ENCODE data around the gene GON4L. TPM values are rescaled to one million over a fixed set of nuclear protein-coding genes. Genes with fewer than 3 reads are reported as not detected.

Gene GON4L
- total and polyA plus RNA-seq, 2 experiments from 2014 or later, result 45.2 to 93.1 TPM

DNA sequence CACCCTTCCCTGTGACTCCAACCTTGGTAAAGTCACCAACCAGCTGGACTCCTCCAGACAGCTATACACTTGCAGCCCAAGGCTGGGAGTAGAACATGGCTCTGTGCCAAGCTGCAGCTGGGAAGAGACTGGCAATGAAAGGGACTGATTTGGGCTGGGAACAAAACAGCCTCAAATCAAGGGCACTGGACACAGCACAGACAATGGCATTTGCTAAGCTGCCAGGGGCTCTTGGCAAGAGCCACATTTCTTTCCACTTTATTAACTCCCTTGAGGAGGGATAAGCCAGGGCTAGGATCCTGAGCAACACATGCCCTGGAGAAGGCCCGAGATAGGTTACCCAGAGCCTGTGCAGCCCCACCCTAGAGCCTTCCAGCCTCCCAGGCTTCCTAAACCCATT, 14.4 kb upstream of the GON4L start:
- H3K4me2 ChIP-seq, result no peak overlapping the region
- 0 out of 2 replicates have a peak, but pooled peaks cover 4% of the 10 kb centered on the region for H3K9me2 ChIP-seq (ENCODE audit: insufficient read depth)
- Mint-ChIP-seq H3K9me3 (no peaks in the 10 kb centered on the region; the same call in 2 of the 3 replicates), H3K27ac (no peak overlapping the region), H3K27me3 (ENCODE audit: insufficient read depth, low read depth, poor library complexity) (peaks cover 4% of the 10 kb centered on the region), H3K36me3 (ENCODE audit: low read depth) (no peaks in the 10 kb centered on the region; the same call in 2 of the 3 replicates), H3K4me3 (no peak overlapping the region), H3K4me1 (no peaks in the 10 kb centered on the region)
- no peaks in the 10 kb centered on the region for H3F3A ChIP-seq (replicated peaks; ENCODE audit: low read depth)
- H4K20me1 ChIP-seq (replicated peaks; ENCODE audit: insufficient read depth), result no peaks in the 10 kb centered on the region; the same call in 1 of the 2 replicates
- no peak overlapping the region for H3K4me3 ChIP-seq
- H2AFZ ChIP-seq, result no peak overlapping the region
- ATAC-seq (no peak), DNase-seq (ENCODE audit: low spot score) (no peak)
- no peak overlapping the region for H3K27ac ChIP-seq (ENCODE audit: low read depth)
- H3K27me3 ChIP-seq (ENCODE audit: insufficient read depth), result no peaks in the 10 kb centered on the region
- TF ChIP-seq POLR2AphosphoS5 (IDR thresholded peaks at IDR 0.05; ENCODE audit: low read depth) (no peak), CREB1 (CRISPR knock-in tag; IDR thresholded peaks at IDR 0.05; ENCODE audit: low read depth) (no peak), EZH2phosphoT487 (IDR thresholded peaks at IDR 0.05; ENCODE audit: unreplicated experiment) (no peak), NANOG (IDR thresholded peaks at IDR 0.05; ENCODE audit: borderline replicate concordance) (no peak), ZNF114 (CRISPR knock-in tag; IDR thresholded peaks at IDR 0.05) (no peak), JUNB (IDR thresholded peaks at IDR 0.05; ENCODE audit: unreplicated experiment) (no peak), STAT1 (IDR thresholded peaks at IDR 0.05; ENCODE audit: unreplicated experiment) (no peak), ZNF331 (CRISPR knock-in tag; IDR thresholded peaks at IDR 0.05; ENCODE audit: low read depth) (no peak), EZH2 (IDR thresholded peaks at IDR 0.05; ENCODE audit: low read depth, unreplicated experiment) (no peak)
- TF ChIP-seq, protein P1, sequence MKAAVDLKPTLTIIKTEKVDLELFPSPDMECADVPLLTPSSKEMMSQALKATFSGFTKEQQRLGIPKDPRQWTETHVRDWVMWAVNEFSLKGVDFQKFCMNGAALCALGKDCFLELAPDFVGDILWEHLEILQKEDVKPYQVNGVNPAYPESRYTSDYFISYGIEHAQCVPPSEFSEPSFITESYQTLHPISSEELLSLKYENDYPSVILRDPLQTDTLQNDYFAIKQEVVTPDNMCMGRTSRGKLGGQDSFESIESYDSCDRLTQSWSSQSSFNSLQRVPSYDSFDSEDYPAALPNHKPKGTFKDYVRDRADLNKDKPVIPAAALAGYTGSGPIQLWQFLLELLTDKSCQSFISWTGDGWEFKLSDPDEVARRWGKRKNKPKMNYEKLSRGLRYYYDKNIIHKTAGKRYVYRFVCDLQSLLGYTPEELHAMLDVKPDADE (IDR thresholded peaks at IDR 0.05), result no peak
- TF ChIP-seq, protein P2, sequence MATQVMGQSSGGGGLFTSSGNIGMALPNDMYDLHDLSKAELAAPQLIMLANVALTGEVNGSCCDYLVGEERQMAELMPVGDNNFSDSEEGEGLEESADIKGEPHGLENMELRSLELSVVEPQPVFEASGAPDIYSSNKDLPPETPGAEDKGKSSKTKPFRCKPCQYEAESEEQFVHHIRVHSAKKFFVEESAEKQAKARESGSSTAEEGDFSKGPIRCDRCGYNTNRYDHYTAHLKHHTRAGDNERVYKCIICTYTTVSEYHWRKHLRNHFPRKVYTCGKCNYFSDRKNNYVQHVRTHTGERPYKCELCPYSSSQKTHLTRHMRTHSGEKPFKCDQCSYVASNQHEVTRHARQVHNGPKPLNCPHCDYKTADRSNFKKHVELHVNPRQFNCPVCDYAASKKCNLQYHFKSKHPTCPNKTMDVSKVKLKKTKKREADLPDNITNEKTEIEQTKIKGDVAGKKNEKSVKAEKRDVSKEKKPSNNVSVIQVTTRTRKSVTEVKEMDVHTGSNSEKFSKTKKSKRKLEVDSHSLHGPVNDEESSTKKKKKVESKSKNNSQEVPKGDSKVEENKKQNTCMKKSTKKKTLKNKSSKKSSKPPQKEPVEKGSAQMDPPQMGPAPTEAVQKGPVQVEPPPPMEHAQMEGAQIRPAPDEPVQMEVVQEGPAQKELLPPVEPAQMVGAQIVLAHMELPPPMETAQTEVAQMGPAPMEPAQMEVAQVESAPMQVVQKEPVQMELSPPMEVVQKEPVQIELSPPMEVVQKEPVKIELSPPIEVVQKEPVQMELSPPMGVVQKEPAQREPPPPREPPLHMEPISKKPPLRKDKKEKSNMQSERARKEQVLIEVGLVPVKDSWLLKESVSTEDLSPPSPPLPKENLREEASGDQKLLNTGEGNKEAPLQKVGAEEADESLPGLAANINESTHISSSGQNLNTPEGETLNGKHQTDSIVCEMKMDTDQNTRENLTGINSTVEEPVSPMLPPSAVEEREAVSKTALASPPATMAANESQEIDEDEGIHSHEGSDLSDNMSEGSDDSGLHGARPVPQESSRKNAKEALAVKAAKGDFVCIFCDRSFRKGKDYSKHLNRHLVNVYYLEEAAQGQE (IDR thresholded peaks at IDR 0.05; ENCODE audit: unreplicated experiment), result no peak
- TF ChIP-seq, protein P3, sequence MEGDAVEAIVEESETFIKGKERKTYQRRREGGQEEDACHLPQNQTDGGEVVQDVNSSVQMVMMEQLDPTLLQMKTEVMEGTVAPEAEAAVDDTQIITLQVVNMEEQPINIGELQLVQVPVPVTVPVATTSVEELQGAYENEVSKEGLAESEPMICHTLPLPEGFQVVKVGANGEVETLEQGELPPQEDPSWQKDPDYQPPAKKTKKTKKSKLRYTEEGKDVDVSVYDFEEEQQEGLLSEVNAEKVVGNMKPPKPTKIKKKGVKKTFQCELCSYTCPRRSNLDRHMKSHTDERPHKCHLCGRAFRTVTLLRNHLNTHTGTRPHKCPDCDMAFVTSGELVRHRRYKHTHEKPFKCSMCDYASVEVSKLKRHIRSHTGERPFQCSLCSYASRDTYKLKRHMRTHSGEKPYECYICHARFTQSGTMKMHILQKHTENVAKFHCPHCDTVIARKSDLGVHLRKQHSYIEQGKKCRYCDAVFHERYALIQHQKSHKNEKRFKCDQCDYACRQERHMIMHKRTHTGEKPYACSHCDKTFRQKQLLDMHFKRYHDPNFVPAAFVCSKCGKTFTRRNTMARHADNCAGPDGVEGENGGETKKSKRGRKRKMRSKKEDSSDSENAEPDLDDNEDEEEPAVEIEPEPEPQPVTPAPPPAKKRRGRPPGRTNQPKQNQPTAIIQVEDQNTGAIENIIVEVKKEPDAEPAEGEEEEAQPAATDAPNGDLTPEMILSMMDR (conservative IDR thresholded peaks at IDR 0.05; ENCODE audit: low read depth in 2 of 2), result no peak
- TF ChIP-seq, protein P4, sequence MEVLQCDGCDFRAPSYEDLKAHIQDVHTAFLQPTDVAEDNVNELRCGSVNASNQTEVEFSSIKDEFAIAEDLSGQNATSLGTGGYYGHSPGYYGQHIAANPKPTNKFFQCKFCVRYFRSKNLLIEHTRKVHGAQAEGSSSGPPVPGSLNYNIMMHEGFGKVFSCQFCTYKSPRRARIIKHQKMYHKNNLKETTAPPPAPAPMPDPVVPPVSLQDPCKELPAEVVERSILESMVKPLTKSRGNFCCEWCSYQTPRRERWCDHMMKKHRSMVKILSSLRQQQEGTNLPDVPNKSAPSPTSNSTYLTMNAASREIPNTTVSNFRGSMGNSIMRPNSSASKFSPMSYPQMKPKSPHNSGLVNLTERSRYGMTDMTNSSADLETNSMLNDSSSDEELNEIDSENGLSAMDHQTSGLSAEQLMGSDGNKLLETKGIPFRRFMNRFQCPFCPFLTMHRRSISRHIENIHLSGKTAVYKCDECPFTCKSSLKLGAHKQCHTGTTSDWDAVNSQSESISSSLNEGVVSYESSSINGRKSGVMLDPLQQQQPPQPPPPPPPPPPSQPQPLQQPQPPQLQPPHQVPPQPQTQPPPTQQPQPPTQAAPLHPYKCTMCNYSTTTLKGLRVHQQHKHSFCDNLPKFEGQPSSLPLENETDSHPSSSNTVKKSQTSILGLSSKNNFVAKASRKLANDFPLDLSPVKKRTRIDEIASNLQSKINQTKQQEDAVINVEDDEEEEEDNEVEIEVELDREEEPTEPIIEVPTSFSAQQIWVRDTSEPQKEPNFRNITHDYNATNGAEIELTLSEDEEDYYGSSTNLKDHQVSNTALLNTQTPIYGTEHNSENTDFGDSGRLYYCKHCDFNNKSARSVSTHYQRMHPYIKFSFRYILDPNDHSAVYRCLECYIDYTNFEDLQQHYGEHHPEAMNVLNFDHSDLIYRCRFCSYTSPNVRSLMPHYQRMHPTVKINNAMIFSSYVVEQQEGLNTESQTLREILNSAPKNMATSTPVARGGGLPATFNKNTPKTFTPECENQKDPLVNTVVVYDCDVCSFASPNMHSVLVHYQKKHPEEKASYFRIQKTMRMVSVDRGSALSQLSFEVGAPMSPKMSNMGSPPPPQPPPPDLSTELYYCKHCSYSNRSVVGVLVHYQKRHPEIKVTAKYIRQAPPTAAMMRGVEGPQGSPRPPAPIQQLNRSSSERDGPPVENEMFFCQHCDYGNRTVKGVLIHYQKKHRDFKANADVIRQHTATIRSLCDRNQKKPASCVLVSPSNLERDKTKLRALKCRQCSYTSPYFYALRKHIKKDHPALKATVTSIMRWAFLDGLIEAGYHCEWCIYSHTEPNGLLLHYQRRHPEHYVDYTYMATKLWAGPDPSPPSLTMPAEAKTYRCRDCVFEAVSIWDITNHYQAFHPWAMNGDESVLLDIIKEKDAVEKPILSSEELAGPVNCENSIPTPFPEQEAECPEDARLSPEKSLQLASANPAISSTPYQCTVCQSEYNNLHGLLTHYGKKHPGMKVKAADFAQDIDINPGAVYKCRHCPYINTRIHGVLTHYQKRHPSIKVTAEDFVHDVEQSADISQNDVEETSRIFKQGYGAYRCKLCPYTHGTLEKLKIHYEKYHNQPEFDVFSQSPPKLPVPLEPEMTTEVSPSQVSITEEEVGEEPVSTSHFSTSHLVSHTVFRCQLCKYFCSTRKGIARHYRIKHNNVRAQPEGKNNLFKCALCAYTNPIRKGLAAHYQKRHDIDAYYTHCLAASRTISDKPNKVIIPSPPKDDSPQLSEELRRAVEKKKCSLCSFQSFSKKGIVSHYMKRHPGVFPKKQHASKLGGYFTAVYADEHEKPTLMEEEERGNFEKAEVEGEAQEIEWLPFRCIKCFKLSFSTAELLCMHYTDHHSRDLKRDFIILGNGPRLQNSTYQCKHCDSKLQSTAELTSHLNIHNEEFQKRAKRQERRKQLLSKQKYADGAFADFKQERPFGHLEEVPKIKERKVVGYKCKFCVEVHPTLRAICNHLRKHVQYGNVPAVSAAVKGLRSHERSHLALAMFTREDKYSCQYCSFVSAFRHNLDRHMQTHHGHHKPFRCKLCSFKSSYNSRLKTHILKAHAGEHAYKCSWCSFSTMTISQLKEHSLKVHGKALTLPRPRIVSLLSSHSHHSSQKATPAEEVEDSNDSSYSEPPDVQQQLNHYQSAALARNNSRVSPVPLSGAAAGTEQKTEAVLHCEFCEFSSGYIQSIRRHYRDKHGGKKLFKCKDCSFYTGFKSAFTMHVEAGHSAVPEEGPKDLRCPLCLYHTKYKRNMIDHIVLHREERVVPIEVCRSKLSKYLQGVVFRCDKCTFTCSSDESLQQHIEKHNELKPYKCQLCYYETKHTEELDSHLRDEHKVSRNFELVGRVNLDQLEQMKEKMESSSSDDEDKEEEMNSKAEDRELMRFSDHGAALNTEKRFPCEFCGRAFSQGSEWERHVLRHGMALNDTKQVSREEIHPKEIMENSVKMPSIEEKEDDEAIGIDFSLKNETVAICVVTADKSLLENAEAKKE (CRISPR knock-in tag; IDR thresholded peaks at IDR 0.05), result no peak
- no peaks in the 10 kb centered on the region for H3K36me3 ChIP-seq (ENCODE audit: insufficient read depth)
- no peaks in the 10 kb centered on the region for H3K79me2 ChIP-seq (replicated peaks; ENCODE audit: insufficient read depth)
- H3K4me1 ChIP-seq (ENCODE audit: insufficient read depth), result no peaks in the 10 kb centered on the region
